Kidney epithelial cell (primary cell): Measurements from ENCODE around the gene SLBP. TPM values are rescaled to one million over a fixed set of nuclear protein-coding genes. Genes with fewer than 3 reads are reported as not detected.
A peak's percentile ranks its signal among the peaks of the same experiment; 100 is the strongest.

Source experiments
- DNase-seq: peaks from one replicate; pipeline ENCODE4 v3.0.0-alpha.2; 2010; ENCODE audit warnings: low read depth
- H3K27me3 ChIP-seq: 2 replicates; pipeline ENCODE4 v1.6.0; 2011; ENCODE audit warnings: low read length; ENCODE audit not compliant: control insufficient read depth, insufficient read depth
- H3K36me3 ChIP-seq: 2 replicates; pipeline ENCODE4 v1.5.1; 2011; ENCODE audit warnings: low read length; ENCODE audit not compliant: control insufficient read depth, insufficient read depth
- H3K4me3 ChIP-seq: 2 replicates; pipeline ENCODE4 v1.5.1; 2011; ENCODE audit warnings: low read depth, mild to moderate bottlenecking, control low read depth, low read length
- total RNA-seq: library from RNA; depleted of rRNA; stranded (reverse); fragments of >200 nt; gene quantifications from 2 replicates; pipeline ENCODE4 v1.2.3, GENCODE V29; 2015
- TF ChIP-seq, protein P1 (sequence below): IDR thresholded peaks from 2 replicates; pipeline ENCODE4 v1.5.1; 2011; ENCODE audit warnings: mild to moderate bottlenecking, moderate library complexity, low read length, control low read depth, inconsistent platforms; ENCODE audit not compliant: insufficient read depth, poor library complexity, severe bottlenecking

Gene SLBP
- total RNA-seq, 1 donor from 2014 or later: 74.8 TPM

GRCh38 chr4:1713003-1713851 is 1.1 kb upstream of the SLBP start:
- TF ChIP-seq, protein P1, sequence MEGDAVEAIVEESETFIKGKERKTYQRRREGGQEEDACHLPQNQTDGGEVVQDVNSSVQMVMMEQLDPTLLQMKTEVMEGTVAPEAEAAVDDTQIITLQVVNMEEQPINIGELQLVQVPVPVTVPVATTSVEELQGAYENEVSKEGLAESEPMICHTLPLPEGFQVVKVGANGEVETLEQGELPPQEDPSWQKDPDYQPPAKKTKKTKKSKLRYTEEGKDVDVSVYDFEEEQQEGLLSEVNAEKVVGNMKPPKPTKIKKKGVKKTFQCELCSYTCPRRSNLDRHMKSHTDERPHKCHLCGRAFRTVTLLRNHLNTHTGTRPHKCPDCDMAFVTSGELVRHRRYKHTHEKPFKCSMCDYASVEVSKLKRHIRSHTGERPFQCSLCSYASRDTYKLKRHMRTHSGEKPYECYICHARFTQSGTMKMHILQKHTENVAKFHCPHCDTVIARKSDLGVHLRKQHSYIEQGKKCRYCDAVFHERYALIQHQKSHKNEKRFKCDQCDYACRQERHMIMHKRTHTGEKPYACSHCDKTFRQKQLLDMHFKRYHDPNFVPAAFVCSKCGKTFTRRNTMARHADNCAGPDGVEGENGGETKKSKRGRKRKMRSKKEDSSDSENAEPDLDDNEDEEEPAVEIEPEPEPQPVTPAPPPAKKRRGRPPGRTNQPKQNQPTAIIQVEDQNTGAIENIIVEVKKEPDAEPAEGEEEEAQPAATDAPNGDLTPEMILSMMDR: no peak
- no peaks in the 10 kb centered on the region for H3K36me3 ChIP-seq
- no peaks in the 10 kb centered on the region for H3K27me3 ChIP-seq
- peak overlapping the region; percentile 59 for H3K4me3 ChIP-seq
- DNase-seq: no peak

DNA sequence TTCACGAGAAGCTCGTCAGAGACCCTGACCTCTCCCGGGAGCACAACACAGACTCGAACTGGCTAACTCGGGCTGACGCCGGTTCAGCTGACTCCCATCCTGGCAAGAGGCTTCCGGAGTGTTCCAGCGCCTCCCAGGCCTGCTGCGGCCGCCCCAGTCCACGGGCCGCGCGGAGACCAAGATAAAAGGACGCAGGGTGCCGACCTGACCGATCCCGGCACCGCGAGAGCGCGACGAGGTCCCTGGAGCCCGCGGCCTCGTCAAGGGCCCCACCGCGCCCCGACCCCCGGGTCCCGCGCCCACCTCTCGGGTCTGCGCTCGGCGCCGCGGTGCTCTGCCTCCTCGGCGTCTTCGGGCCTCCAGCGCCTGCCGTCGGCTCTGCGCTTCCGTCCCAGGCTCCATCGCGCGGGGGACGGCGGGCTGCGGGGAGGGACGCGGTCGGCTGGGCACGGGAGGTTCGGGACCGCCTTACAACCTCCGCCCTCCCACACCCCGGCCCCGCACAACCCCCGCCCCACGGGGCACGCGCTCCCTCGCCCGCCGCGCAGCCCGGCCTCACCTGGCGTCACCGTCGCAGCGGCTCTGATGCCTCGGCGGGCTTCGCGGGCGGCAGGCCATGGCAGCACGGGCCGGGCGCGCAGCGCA is 426 bp downstream of the SLBP start:
- TF ChIP-seq, protein P1: no peak
- H3K4me3 ChIP-seq: peak overlapping the region; percentile 59
- DNase-seq: no peak
- no peaks in the 10 kb centered on the region for H3K27me3 ChIP-seq
- H3K36me3 ChIP-seq: no peaks in the 10 kb centered on the region

- DNase-seq: no peak
- Histone ChIP-seq H3K27me3 (no peaks in the 10 kb centered on the region), H3K36me3 (no peaks in the 10 kb centered on the region), H3K4me3 (peak overlapping the region; percentile 59)
- TF ChIP-seq, protein P1: no peak
These were observed 1.0 kb downstream of the SLBP start for GRCh38 chr4:1711055-1711570.

GRCh38 chr4:1708581-1708980 is 3.5 kb downstream of the SLBP start:
- no peak for DNase-seq
- Histone ChIP-seq H3K27me3 (no peaks in the 10 kb centered on the region), H3K36me3 (no peaks in the 10 kb centered on the region), H3K4me3 (no peak overlapping the region)
- TF ChIP-seq, protein P1: no peak

DNA sequence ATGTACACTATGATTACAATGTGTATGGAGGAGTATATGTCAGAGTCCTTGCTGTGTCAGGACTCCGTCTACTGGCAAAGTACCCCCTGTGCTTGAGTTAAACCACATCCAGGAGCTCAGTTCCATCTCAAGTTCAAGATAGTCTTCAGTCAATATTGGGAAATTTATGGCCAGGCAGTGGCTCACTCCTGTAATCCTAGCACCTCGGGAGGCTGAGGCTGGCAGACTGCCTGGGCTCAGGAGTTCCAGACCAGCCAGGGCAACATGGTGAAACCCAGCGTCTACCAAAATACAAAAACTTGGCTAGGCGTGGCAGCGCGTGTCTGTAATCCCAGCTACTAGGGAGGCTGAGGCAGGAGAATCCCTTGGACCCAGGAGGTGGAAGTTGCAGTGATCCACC is 5.8 kb downstream of the SLBP start:
- TF ChIP-seq, protein P1: no peak
- no peak overlapping the region for H3K4me3 ChIP-seq
- no peak for DNase-seq
- no peaks in the 10 kb centered on the region for H3K27me3 ChIP-seq
- peaks cover 1% of the 10 kb centered on the region for H3K36me3 ChIP-seq
